Stomach (tissue), 9 donors: ENCODE results near the gene KANK3. TPM values are rescaled to one million over a fixed set of nuclear protein-coding genes. Genes with fewer than 3 reads are reported as not detected.
"Not testable (repeated sequence)": the region's sequence is repeated elsewhere in the genome, so short reads cannot be mapped to it uniquely, and the experiment has no call there.

Source experiments
- DNase-seq, 2 donors: peaks; one replicate each; pipeline versions ENCODE4 v3.0.0 to v3.0.0-alpha.2; 2013 to 2019
- H3K27ac ChIP-seq, 5 donors: fragments of 200-600 bp in 4 of 5; sonication (generic) in 4 of 5; one replicate each; pipeline ENCODE4 v1.5.1; 2013 to 2019; ENCODE audit warnings: mild to moderate bottlenecking in 1 of 5, moderate library complexity in 1 of 5
- H3K27me3 ChIP-seq, 3 donors: fragments of 200-600 bp; sonication (generic); one replicate each; pipeline ENCODE4 v1.5.1; 2017 to 2019; ENCODE audit warnings: mixed run types in 1 of 3
- H3K36me3 ChIP-seq, 4 donors: fragments of 200-600 bp; sonication (generic); 1 replicate in 3 of 4; 2 replicates in 1 of 4; pipeline ENCODE4 v1.5.1; 2016 to 2019
- H3K4me1 ChIP-seq, 4 donors: fragments of 200-600 bp; sonication (generic); one replicate each; pipeline ENCODE4 v1.5.1; 2016 to 2019
- H3K4me3 ChIP-seq, 4 donors: fragments of 200-600 bp; sonication (generic) in 3 of 4; one replicate each; pipeline ENCODE4 v1.5.1; 2016 to 2019; ENCODE audit warnings: mild to moderate bottlenecking in 1 of 4
- H3K9me3 ChIP-seq, 4 donors: fragments of 200-600 bp; sonication (generic); one replicate each; pipeline ENCODE4 v1.5.1; 2016 to 2019
- CTCF ChIP-seq, 7 experiments: fragments of 450-650 bp in 4 of 7; fragments of 200-600 bp in 3 of 7; sonication (generic) in 3 of 7; IDR thresholded peaks; one replicate each; pipeline ENCODE4 v1.5.1; 2016 to 2019; ENCODE audit warnings: antibody characterized with exemption in 7 of 7, control low read depth in 2 of 7, mild to moderate bottlenecking in 1 of 7
- EP300 ChIP-seq: sonication (generic); formaldehyde crosslinking; IDR thresholded peaks from one replicate; pipeline ENCODE4 v1.6.1; 2017; ENCODE audit warnings: antibody characterized with exemption
- POLR2A ChIP-seq, 4 donors: fragments of 450-650 bp; IDR thresholded peaks; one replicate each; pipeline ENCODE4 v1.6.1; 2016; ENCODE audit warnings: antibody characterized with exemption in 4 of 4, control low read depth in 2 of 4, mild to moderate bottlenecking in 1 of 4, moderate library complexity in 1 of 4
- POLR2AphosphoS5 ChIP-seq, 3 donors: sonication (generic); formaldehyde crosslinking; IDR thresholded peaks; one replicate each; pipeline ENCODE4 v1.6.1; 2016; ENCODE audit warnings: antibody characterized with exemption in 3 of 3
- WGBS, 5 donors: extraction: QIAGEN DNeasy Blood & Tissue Kit in 3 of 5; methylation state at CpG; one replicate each; pipeline versions ENCODE4 v1.1.5 to v1.1.7; 2013 to 2018; 5-methylcytosine and 5-hydroxymethylcytosine counted together
- intact Hi-C: fragments of 100-400 bp; cut with DNase I; formaldehyde crosslinking; loops from one replicate; pipeline ENCODE4 v1.15.1; 2023; ENCODE audit warnings: low total_unique reads
- polyA plus RNA-seq, 3 donors: library from polyadenylated mRNA; stranded (reverse); fragments of 200-250 nt; gene quantifications; one replicate each; pipeline ENCODE4 v1.2.3, GENCODE V29; 2013
- small RNA-seq, 4 donors: library from RNA; depleted of rRNA; stranded (forward); fragments of <200 nt; gene quantifications; one replicate each; pipeline ENCODE3, GENCODE V24; 2016
- total RNA-seq, 5 donors: library from RNA; depleted of rRNA; stranded (reverse); fragments of >200 nt; gene quantifications; one replicate each; pipeline versions ENCODE4 v1.1.0 to v1.2.3, GENCODE V29; 2014 to 2016
- donor health status: healthy with polysubstance abuse.
- donor health status: Bipolar disorder and iron deficiency.
- donor health status: healthy.

KANK3 gene
- total and polyA plus RNA-seq, 8 donors = 4.4 to 72.4 (median 7.2) TPM; not detected in 1

GRCh38 chr19:8302357-8302691 lies 40.7 kb downstream of the KANK3 start:
- TF ChIP-seq CTCF (IDR thresholded peaks at IDR 0.05) = no peak
- no peak for TF ChIP-seq EP300
- TF ChIP-seq POLR2A (IDR thresholded peaks at IDR 0.05) = no peak
- TF ChIP-seq POLR2AphosphoS5 (IDR thresholded peaks at IDR 0.05) = no peak
- 52 to 59% (median 54%) methylated on average over 10 to 11 of the region's 11 CpGs; no CpG with 5 or more reads in 1 of the 5 donors for WGBS, 5 donors
- intact Hi-C loops = no loop called here

DNA sequence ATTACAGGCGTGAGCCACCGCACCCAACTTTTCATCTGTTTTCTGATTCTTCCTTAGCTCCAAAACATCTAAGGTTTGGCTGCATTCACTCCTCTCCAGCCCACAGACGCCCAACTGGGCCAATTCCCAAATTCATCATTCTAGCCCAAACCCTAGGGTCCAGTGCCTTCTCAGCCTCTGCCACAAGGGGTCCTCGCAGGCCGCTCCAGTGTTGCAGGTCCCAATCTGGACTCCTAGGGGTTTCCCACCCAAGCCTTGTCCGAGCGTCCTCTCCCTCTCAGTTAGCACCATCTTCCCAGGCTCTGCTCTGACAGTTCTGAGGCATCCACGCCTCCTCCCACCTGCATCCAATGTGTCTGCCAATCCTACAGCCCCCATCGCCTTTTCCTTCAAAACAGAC lies 51.7 kb downstream of the KANK3 start:
- H3K9me3 ChIP-seq, H3K27ac ChIP-seq, DNase-seq, H3K27me3 ChIP-seq, H3K4me1 ChIP-seq, H3K4me3 ChIP-seq, H3K36me3 ChIP-seq, intact Hi-C loops: not testable (repeated sequence)
- no CpG with 5 or more reads among the region's 9 CpGs for WGBS, 5 donors

More at GRCh38 chr19:8302357-8302691, 40.7 kb downstream of the KANK3 start:
- no peaks in the 10 kb centered on the region for H3K27me3 ChIP-seq
- peaks cover 0 to 24% (median 14%) of the 10 kb centered on the region in 4 donors for H3K36me3 ChIP-seq
- no peaks in the 10 kb centered on the region for H3K9me3 ChIP-seq
- DNase-seq = peak in 1 of 2 donors; percentile 27
- H3K27ac ChIP-seq = no peak overlapping the region
- H3K4me3 ChIP-seq = no peak overlapping the region
- peaks cover 12 to 22% (median 14%) of the 10 kb centered on the region in 4 donors for H3K4me1 ChIP-seq

DNA sequence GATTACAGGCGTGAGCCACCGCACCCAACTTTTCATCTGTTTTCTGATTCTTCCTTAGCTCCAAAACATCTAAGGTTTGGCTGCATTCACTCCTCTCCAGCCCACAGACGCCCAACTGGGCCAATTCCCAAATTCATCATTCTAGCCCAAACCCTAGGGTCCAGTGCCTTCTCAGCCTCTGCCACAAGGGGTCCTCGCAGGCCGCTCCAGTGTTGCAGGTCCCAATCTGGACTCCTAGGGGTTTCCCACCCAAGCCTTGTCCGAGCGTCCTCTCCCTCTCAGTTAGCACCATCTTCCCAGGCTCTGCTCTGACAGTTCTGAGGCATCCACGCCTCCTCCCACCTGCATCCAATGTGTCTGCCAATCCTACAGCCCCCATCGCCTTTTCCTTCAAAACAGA lies 66.6 kb downstream of the KANK3 start:
- H3K27me3 ChIP-seq, H3K4me3 ChIP-seq, H3K36me3 ChIP-seq, H3K27ac ChIP-seq, DNase-seq, H3K4me1 ChIP-seq, H3K9me3 ChIP-seq, intact Hi-C loops: not testable (repeated sequence)
- WGBS, 5 donors = no CpG with 5 or more reads among the region's 9 CpGs

Small RNA genes lying within 50 kb of the gene (small RNA-seq; reads per million reads assigned to genes)
- 0 to 0.49 (median 0.22) reads per million in 4 donors for gene MIR4999

Other genes starting within 250 kb of the KANK3 start
- under 1 TPM in 1 of 5 donors, not detected in 4; 0.55 TPM for gene FBN3, start 193.7 kb downstream of the KANK3 start, total RNA-seq
- gene FBN3, start 193.7 kb downstream of the KANK3 start, polyA plus RNA-seq = under 1 TPM in 1 of 3 donors, not detected in 2; 0.08 TPM
- 100 to 1,000 TPM in 1 of 5 donors, 10 to 100 TPM in 3, 1 to 10 TPM in 1; 1.7 to 124 (median 39.0) TPM for gene CERS4, start 133.9 kb downstream of the KANK3 start, total RNA-seq
- gene CERS4, start 133.9 kb downstream of the KANK3 start, polyA plus RNA-seq = 10 to 100 TPM; 23.1 to 44.9 (median 30.4) TPM
- gene CD320, start 34.9 kb downstream of the KANK3 start, total RNA-seq = 100 to 1,000 TPM in 1 of 5 donors, 10 to 100 TPM in 4; 13.0 to 108 (median 19.1) TPM
- 10 to 100 TPM; 24.7 to 32.1 (median 27.0) TPM for gene CD320, start 34.9 kb downstream of the KANK3 start, polyA plus RNA-seq
- 10 to 100 TPM in 2 of 5 donors, 1 to 10 TPM in 3; 3.6 to 13.8 (median 9.6) TPM for gene NDUFA7, start 21.9 kb downstream of the KANK3 start, total RNA-seq
- gene NDUFA7, start 21.9 kb downstream of the KANK3 start, polyA plus RNA-seq = 100 to 1,000 TPM; 127 to 171 (median 150) TPM
- 1,000 to 10,000 TPM in 2 of 5 donors, 100 to 1,000 TPM in 3; 335 to 2,088 (median 520) TPM for gene RPS28, start 21.8 kb downstream of the KANK3 start, total RNA-seq
- 1,000 to 10,000 TPM in 1 of 3 donors, 100 to 1,000 TPM in 2; 778 to 1,474 (median 861) TPM for gene RPS28, start 21.8 kb downstream of the KANK3 start, polyA plus RNA-seq
- 100 to 1,000 TPM in 1 of 5 donors, 10 to 100 TPM in 2, 1 to 10 TPM in 2; 4.8 to 276 (median 19.8) TPM for gene ANGPTL4, start 20.9 kb upstream of the KANK3 start, total RNA-seq
- 10 to 100 TPM in 2 of 3 donors, 1 to 10 TPM in 1; 4.1 to 62.9 (median 22.9) TPM for gene ANGPTL4, start 20.9 kb upstream of the KANK3 start, polyA plus RNA-seq
- 100 to 1,000 TPM in 2 of 5 donors, 10 to 100 TPM in 3; 47.7 to 108 (median 79.9) TPM for gene RAB11B, start 47.1 kb upstream of the KANK3 start, total RNA-seq
- gene RAB11B, start 47.1 kb upstream of the KANK3 start, polyA plus RNA-seq = 100 to 1,000 TPM in 1 of 3 donors, 10 to 100 TPM in 2; 57.5 to 116 (median 78.8) TPM
- gene MARCHF2, start 70.0 kb upstream of the KANK3 start, total RNA-seq = 10 to 100 TPM; 24.3 to 98.2 (median 33.4) TPM
- 10 to 100 TPM; 23.5 to 43.4 (median 38.2) TPM for gene MARCHF2, start 70.0 kb upstream of the KANK3 start, polyA plus RNA-seq
- 100 to 1,000 TPM in 3 of 5 donors, 10 to 100 TPM in 2; 54.3 to 664 (median 107) TPM for gene HNRNPM, start 101.7 kb upstream of the KANK3 start, total RNA-seq
- 100 to 1,000 TPM in 1 of 3 donors, 10 to 100 TPM in 2; 87.3 to 110 (median 90.0) TPM for gene HNRNPM, start 101.7 kb upstream of the KANK3 start, polyA plus RNA-seq
- gene PRAM1, start 159.4 kb upstream of the KANK3 start, total RNA-seq = 1 to 10 TPM in 1 of 5 donors, under 1 TPM in 1, not detected in 3; 0.37 to 1.2 TPM
- gene PRAM1, start 159.4 kb upstream of the KANK3 start, polyA plus RNA-seq = 1 to 10 TPM in 1 of 3 donors, under 1 TPM in 1, not detected in 1; 0.81 to 1.4 TPM
- gene ZNF414, start 170.9 kb upstream of the KANK3 start, total RNA-seq = 10 to 100 TPM in 3 of 5 donors, 1 to 10 TPM in 2; 1.8 to 28.4 (median 16.5) TPM
- gene ZNF414, start 170.9 kb upstream of the KANK3 start, polyA plus RNA-seq = 10 to 100 TPM; 19.9 to 32.7 (median 26.9) TPM
- 10 to 100 TPM; 10.5 to 54.8 (median 41.6) TPM for gene MYO1F, start 234.2 kb upstream of the KANK3 start, total RNA-seq
- 1 to 10 TPM; 3.0 to 5.5 (median 4.4) TPM for gene MYO1F, start 234.2 kb upstream of the KANK3 start, polyA plus RNA-seq